SK-N-SH treated with all-trans-retinoic acid at 6 μM for 48 hours (cell line): ENCODE data around the gene ZNF627.

ENCODE experiments used
- ATAC-seq: fragments of 200-7000 bp; cut with Tn5 transposase; 3 replicates; pipeline ENCODE4 v1.9.1; 2020; ENCODE audit warnings: mild to moderate bottlenecking, moderate library complexity
- ARNTL ChIP-seq: fragments of 450-650 bp; formaldehyde crosslinking; IDR thresholded peaks from 2 replicates; pipeline ENCODE4 v1.5.0; 2020; ENCODE audit warnings: low read depth, mild to moderate bottlenecking, moderate library complexity, borderline replicate concordance
- BACH2 ChIP-seq: fragments of 250-450 bp; sonication (Bioruptor Pico); IDR thresholded peaks from 2 replicates; pipeline ENCODE4 v1.9.0; 2021; ENCODE audit warnings: mild to moderate bottlenecking, borderline replicate concordance
- CREB5 ChIP-seq: fragments of 250-450 bp; sonication (Bioruptor Pico); IDR thresholded peaks from 2 replicates; pipeline ENCODE4 v1.5.1; 2020; ENCODE audit warnings: low read depth, mild to moderate bottlenecking, moderate library complexity
- CSDC2 ChIP-seq: fragments of 250-450 bp; sonication (Bioruptor Pico); IDR thresholded peaks from 2 replicates; pipeline ENCODE4 v1.5.0; 2020; ENCODE audit warnings: mild to moderate bottlenecking, moderate library complexity
- CSRNP3 ChIP-seq: fragments of 250-450 bp; sonication (Bioruptor Pico); IDR thresholded peaks from 2 replicates; pipeline ENCODE4 v1.5.1; 2021; ENCODE audit warnings: mild to moderate bottlenecking, moderate library complexity
- ESRRG ChIP-seq: fragments of 250-450 bp; sonication (Bioruptor Pico); IDR thresholded peaks from 2 replicates; pipeline ENCODE4 v1.6.1; 2021; ENCODE audit warnings: mild to moderate bottlenecking
- GLIS3 ChIP-seq: fragments of 250-450 bp; sonication (Bioruptor Pico); IDR thresholded peaks from 2 replicates; pipeline ENCODE4 v1.5.0; 2020; ENCODE audit warnings: mild to moderate bottlenecking, moderate library complexity
- ISL1 ChIP-seq: fragments of 250-450 bp; sonication (Bioruptor Pico); IDR thresholded peaks from 2 replicates; pipeline ENCODE4 v2.1.2; 2022; ENCODE audit warnings: mild to moderate bottlenecking, moderate library complexity
- OSR1 ChIP-seq: fragments of 250-450 bp; sonication (Bioruptor Pico); IDR thresholded peaks from 2 replicates; pipeline ENCODE4 v1.8.0; 2022; ENCODE audit warnings: moderate library complexity, mild to moderate bottlenecking, inconsistent platforms
- PATZ1 ChIP-seq: fragments of 250-450 bp; sonication (Bioruptor Pico); IDR thresholded peaks from 2 replicates; pipeline ENCODE4 v1.8.0; 2020; ENCODE audit warnings: mild to moderate bottlenecking, moderate library complexity, borderline replicate concordance
- PPARA ChIP-seq: fragments of 250-450 bp; sonication (Bioruptor Pico); IDR thresholded peaks from 2 replicates; pipeline ENCODE4 v1.5.0; 2020; ENCODE audit warnings: mild to moderate bottlenecking, borderline replicate concordance
- RARB ChIP-seq: fragments of 250-450 bp; sonication (Bioruptor Pico); IDR thresholded peaks from 2 replicates; pipeline ENCODE4 v1.8.0; 2021; ENCODE audit warnings: mild to moderate bottlenecking, moderate library complexity
- SNAI2 ChIP-seq: fragments of 250-450 bp; sonication (Bioruptor Pico); IDR thresholded peaks from 2 replicates; pipeline ENCODE4 v1.5.0; 2020; ENCODE audit warnings: mild to moderate bottlenecking, moderate library complexity
- TCF4 ChIP-seq: fragments of 250-450 bp; sonication (Bioruptor Pico); IDR thresholded peaks from 2 replicates; pipeline ENCODE4 v1.8.0; 2021; ENCODE audit warnings: mild to moderate bottlenecking, moderate library complexity, borderline replicate concordance
- TOX ChIP-seq: fragments of 250-450 bp; sonication (Bioruptor Pico); IDR thresholded peaks from 2 replicates; pipeline ENCODE4 v1.8.0; 2021; ENCODE audit warnings: mild to moderate bottlenecking, moderate library complexity, borderline replicate concordance
- ZC3H10 ChIP-seq: fragments of 250-450 bp; sonication (Bioruptor Pico); IDR thresholded peaks from 2 replicates; pipeline ENCODE4 v1.5.1; 2021; ENCODE audit warnings: mild to moderate bottlenecking, moderate library complexity
- ZFP3 ChIP-seq: fragments of 250-450 bp; sonication (Bioruptor Pico); IDR thresholded peaks from 2 replicates; pipeline ENCODE4 v1.5.0; 2020; ENCODE audit warnings: mild to moderate bottlenecking, moderate library complexity
- ZFP30 ChIP-seq: fragments of 450-650 bp; formaldehyde crosslinking; IDR thresholded peaks from 2 replicates; pipeline ENCODE4 v1.5.0; 2022; ENCODE audit warnings: mild to moderate bottlenecking, moderate library complexity
- ZNF565 ChIP-seq: fragments of 450-650 bp; formaldehyde crosslinking; conservative IDR thresholded peaks from 2 replicates; pipeline ENCODE4 v1.5.0; 2020; ENCODE audit warnings: low read depth, mild to moderate bottlenecking, moderate library complexity
- ZNF70 ChIP-seq: fragments of 450-650 bp; formaldehyde crosslinking; IDR thresholded peaks from 2 replicates; pipeline ENCODE4 v1.5.0; 2020; ENCODE audit warnings: mild to moderate bottlenecking, moderate library complexity
- ZNF8 ChIP-seq: fragments of 450-650 bp; formaldehyde crosslinking; IDR thresholded peaks from 2 replicates; pipeline ENCODE4 v1.5.0; 2020; ENCODE audit warnings: mild to moderate bottlenecking, moderate library complexity
- TF ChIP-seq, protein P1 (sequence below): fragments of 250-450 bp; sonication (Bioruptor Pico); IDR thresholded peaks from 2 replicates; pipeline ENCODE4 v1.8.0; 2021; ENCODE audit warnings: low read depth, mild to moderate bottlenecking, moderate library complexity, borderline replicate concordance
- TF ChIP-seq, protein P2 (sequence below): fragments of 250-450 bp; sonication (Bioruptor Pico); IDR thresholded peaks from 2 replicates; pipeline ENCODE4 v1.5.0; 2020; ENCODE audit warnings: mild to moderate bottlenecking, moderate library complexity

ZNF627 gene

GRCh38 chr19:11642902-11643301 is 45.6 kb downstream of the ZNF627 start:
- ATAC-seq: no peak

GRCh38 chr19:11649941-11650340 is 52.7 kb downstream of the ZNF627 start:
- TF ChIP-seq CREB5 (CRISPR knock-in tag): no peak
- TF ChIP-seq RARB (CRISPR knock-in tag): no peak
- no peak for TF ChIP-seq TCF4
- no peak for TF ChIP-seq ZNF565 (CRISPR knock-in tag)
- no peak for ATAC-seq

More at GRCh38 chr19:11642902-11643301, 45.6 kb downstream of the ZNF627 start:
- no peak for TF ChIP-seq CREB5 (CRISPR knock-in tag)
- TF ChIP-seq OSR1 (CRISPR knock-in tag): no peak
- TF ChIP-seq SNAI2 (CRISPR knock-in tag): no peak
- TF ChIP-seq, protein P1, sequence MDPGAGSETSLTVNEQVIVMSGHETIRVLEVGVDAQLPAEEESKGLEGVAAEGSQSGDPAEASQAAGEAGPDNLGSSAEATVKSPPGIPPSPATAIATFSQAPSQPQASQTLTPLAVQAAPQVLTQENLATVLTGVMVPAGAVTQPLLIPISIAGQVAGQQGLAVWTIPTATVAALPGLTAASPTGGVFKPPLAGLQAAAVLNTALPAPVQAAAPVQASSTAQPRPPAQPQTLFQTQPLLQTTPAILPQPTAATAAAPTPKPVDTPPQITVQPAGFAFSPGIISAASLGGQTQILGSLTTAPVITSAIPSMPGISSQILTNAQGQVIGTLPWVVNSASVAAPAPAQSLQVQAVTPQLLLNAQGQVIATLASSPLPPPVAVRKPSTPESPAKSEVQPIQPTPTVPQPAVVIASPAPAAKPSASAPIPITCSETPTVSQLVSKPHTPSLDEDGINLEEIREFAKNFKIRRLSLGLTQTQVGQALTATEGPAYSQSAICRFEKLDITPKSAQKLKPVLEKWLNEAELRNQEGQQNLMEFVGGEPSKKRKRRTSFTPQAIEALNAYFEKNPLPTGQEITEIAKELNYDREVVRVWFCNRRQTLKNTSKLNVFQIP (CRISPR knock-in tag): no peak
- no peak for TF ChIP-seq ZNF70 (CRISPR knock-in tag)
- TF ChIP-seq ZNF8 (CRISPR knock-in tag): no peak
- no peak for TF ChIP-seq ZNF565 (CRISPR knock-in tag)
- no peak for TF ChIP-seq CSDC2
- no peak for TF ChIP-seq PATZ1 (CRISPR knock-in tag)
- TF ChIP-seq ESRRG (CRISPR knock-in tag): no peak
- TF ChIP-seq RARB (CRISPR knock-in tag): no peak
- TF ChIP-seq ZC3H10 (CRISPR knock-in tag): no peak
- no peak for TF ChIP-seq BACH2 (CRISPR knock-in tag)
- TF ChIP-seq ZFP3 (CRISPR knock-in tag): no peak
- TF ChIP-seq TOX (CRISPR knock-in tag): no peak
- TF ChIP-seq ARNTL (CRISPR knock-in tag): no peak

DNA sequence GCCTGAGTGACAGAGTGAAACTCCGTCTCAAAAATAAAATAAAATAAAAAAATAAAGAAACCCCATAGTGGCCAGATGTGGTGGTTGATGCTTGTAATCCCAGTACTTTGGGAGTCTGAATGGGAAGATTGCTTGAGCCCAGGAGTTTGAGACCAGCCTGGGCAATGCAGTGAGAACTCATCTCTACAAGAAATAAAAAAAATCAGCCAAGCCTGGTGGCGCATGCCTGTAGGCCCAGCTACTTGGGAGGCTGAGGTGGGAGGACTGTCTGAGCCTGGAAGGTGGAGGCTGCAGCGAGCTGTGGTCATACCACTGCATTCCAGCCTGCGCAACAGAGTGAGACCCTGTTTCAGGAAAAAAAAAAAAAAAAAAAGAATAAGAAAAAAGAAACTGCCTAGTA is 53.8 kb downstream of the ZNF627 start:
- no peak for ATAC-seq
- TF ChIP-seq BACH2 (CRISPR knock-in tag) (no peak), RARB (CRISPR knock-in tag) (no peak), ZC3H10 (CRISPR knock-in tag) (no peak), ESRRG (CRISPR knock-in tag) (no peak), CREB5 (CRISPR knock-in tag) (no peak), GLIS3 (CRISPR knock-in tag) (no peak), PPARA (CRISPR knock-in tag) (no peak), ZFP30 (no peak), ISL1 (CRISPR knock-in tag) (no peak), ARNTL (CRISPR knock-in tag) (no peak), CSRNP3 (CRISPR knock-in tag) (no peak), OSR1 (CRISPR knock-in tag) (no peak), TOX (CRISPR knock-in tag) (no peak), SNAI2 (CRISPR knock-in tag) (no peak)
- TF ChIP-seq, protein P1 (CRISPR knock-in tag): no peak
- TF ChIP-seq, protein P2, sequence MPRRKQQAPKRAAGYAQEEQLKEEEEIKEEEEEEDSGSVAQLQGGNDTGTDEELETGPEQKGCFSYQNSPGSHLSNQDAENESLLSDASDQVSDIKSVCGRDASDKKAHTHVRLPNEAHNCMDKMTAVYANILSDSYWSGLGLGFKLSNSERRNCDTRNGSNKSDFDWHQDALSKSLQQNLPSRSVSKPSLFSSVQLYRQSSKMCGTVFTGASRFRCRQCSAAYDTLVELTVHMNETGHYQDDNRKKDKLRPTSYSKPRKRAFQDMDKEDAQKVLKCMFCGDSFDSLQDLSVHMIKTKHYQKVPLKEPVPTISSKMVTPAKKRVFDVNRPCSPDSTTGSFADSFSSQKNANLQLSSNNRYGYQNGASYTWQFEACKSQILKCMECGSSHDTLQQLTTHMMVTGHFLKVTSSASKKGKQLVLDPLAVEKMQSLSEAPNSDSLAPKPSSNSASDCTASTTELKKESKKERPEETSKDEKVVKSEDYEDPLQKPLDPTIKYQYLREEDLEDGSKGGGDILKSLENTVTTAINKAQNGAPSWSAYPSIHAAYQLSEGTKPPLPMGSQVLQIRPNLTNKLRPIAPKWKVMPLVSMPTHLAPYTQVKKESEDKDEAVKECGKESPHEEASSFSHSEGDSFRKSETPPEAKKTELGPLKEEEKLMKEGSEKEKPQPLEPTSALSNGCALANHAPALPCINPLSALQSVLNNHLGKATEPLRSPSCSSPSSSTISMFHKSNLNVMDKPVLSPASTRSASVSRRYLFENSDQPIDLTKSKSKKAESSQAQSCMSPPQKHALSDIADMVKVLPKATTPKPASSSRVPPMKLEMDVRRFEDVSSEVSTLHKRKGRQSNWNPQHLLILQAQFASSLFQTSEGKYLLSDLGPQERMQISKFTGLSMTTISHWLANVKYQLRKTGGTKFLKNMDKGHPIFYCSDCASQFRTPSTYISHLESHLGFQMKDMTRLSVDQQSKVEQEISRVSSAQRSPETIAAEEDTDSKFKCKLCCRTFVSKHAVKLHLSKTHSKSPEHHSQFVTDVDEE: no peak
- TF ChIP-seq, all 23 proteins: peak for 0
